OCI-LY1 (cell line): ENCODE results near the gene RAD51B.

Source experiments
- H2AFZ ChIP-seq: fragments of 200-600 bp; sonication (generic), shearing (Covaris generic); 2 replicates; pipeline ENCODE4 v1.6.0; 2014; ENCODE audit warnings: antibody characterized with exemption, mild to moderate bottlenecking, low read length
- H3F3A ChIP-seq: fragments of 200-600 bp; sonication (generic), shearing (Covaris generic); 2 replicates; pipeline ENCODE4 v1.6.0; 2014; ENCODE audit warnings: mild to moderate bottlenecking, antibody characterized with exemption, low read length, moderate library complexity; ENCODE audit not compliant: insufficient read depth
- H3K27ac ChIP-seq: fragments of 200-600 bp; sonication (generic); 2 replicates; pipeline ENCODE4 v1.5.1; 2014; ENCODE audit warnings: low read length, mixed run types, mild to moderate bottlenecking, low read depth; ENCODE audit not compliant: poor library complexity, severe bottlenecking
- H3K27me3 ChIP-seq: fragments of 200-600 bp; sonication (generic); 2 replicates; pipeline ENCODE4 v1.6.0; 2014; ENCODE audit warnings: antibody characterized with exemption, mild to moderate bottlenecking, low read length, moderate library complexity; ENCODE audit not compliant: insufficient read depth
- H3K36me3 ChIP-seq: fragments of 200-600 bp; sonication (generic); 2 replicates; pipeline ENCODE4 v1.6.1; 2014; ENCODE audit warnings: mild to moderate bottlenecking, antibody characterized with exemption, low read length, moderate library complexity, mixed read lengths; ENCODE audit not compliant: insufficient read depth
- H3K4me1 ChIP-seq: fragments of 200-600 bp; sonication (generic); 2 replicates; pipeline ENCODE4 v1.5.1; 2014; ENCODE audit warnings: mild to moderate bottlenecking, low read length, moderate library complexity; ENCODE audit not compliant: insufficient read depth, severe bottlenecking
- H3K4me2 ChIP-seq: fragments of 200-600 bp; sonication (generic), shearing (Covaris generic); 2 replicates; pipeline ENCODE4 v1.6.1; 2014; ENCODE audit warnings: low read length
- H3K4me3 ChIP-seq: fragments of 200-600 bp; sonication (generic); 2 replicates; pipeline ENCODE4 v1.5.1; 2014; ENCODE audit warnings: low read length, low read depth, mild to moderate bottlenecking, mixed read lengths; ENCODE audit not compliant: poor library complexity, severe bottlenecking
- H3K79me2 ChIP-seq: fragments of 200-600 bp; shearing (Covaris generic); 2 replicates; pipeline ENCODE4 v1.6.1; 2016; ENCODE audit warnings: mixed run types, low read length, mixed read lengths; ENCODE audit not compliant: insufficient read depth
- H3K9ac ChIP-seq: fragments of 200-600 bp; sonication (generic), shearing (Covaris generic); 2 replicates; pipeline ENCODE4 v1.6.1; 2014; ENCODE audit warnings: mild to moderate bottlenecking, low read length, mixed read lengths
- H3K9me2 ChIP-seq: fragments of 200-600 bp; sonication (generic), shearing (Covaris generic); 2 replicates; pipeline ENCODE4 v1.6.1; 2014; ENCODE audit warnings: low read depth, mild to moderate bottlenecking, low read length, mixed read lengths
- H3K9me3 ChIP-seq: fragments of 200-600 bp; shearing (Covaris generic); 2 replicates; pipeline ENCODE4 v1.6.1; 2014; ENCODE audit warnings: low read length, mixed read lengths
- H4K20me1 ChIP-seq: fragments of 200-600 bp; sonication (generic), shearing (Covaris generic); 2 replicates; pipeline ENCODE4 v1.6.0; 2016; ENCODE audit warnings: mild to moderate bottlenecking, low read length; ENCODE audit not compliant: insufficient read depth
- EZH2 ChIP-seq: fragments of 200-600 bp; sonication (generic), shearing (Covaris generic); IDR thresholded peaks from 2 replicates; pipeline ENCODE4 v1.8.0; 2017; ENCODE audit warnings: borderline replicate concordance, mixed run types, mild to moderate bottlenecking, antibody characterized with exemption, low read length, moderate library complexity, mixed read lengths
- TF ChIP-seq, protein P1 (sequence below): fragments of 200-600 bp; sonication (generic), shearing (Covaris generic); IDR thresholded peaks from 2 replicates; pipeline ENCODE4 v1.5.1; 2017; ENCODE audit warnings: mild to moderate bottlenecking, antibody characterized with exemption, low read length, moderate library complexity, mixed read lengths

RAD51B gene

DNA sequence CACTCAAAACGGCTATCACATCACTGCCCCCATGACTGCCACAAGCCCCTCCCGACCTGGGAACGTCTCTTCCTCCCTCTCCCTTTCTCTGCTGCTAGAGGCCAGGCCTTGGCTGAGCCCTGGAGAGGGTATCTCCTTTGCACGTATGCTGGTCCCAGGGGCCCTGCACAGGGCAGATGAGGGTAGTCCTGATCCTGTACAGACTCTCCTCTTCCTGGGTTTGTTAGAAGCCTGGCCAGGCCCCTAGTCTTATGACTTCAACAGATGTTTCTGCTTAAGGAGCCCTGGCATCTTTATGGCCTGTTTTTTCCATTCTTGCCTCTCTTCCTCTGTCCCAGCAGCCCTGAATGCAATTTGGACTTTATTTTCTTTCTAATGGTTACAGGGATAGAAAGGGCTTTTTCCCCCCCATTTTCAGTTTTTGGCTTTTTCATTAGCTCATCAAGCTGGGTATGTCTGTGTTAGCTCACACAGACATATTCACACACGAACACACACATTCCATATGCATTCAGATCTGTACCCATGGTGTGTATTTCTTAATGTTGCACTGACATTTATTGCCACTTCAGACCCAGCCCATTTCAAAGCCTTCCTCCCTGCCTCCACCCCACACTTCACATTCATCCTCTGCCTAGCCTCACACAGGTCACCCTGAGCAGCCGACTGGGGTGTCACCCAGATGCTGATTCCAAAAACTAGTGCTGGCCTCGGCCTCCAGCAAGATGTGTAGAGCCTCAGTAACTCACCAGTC lies 770.0 kb downstream of the RAD51B start:
- H3K4me2 ChIP-seq = no peak overlapping the region
- no peaks in the 10 kb centered on the region for H4K20me1 ChIP-seq
- no peaks in the 10 kb centered on the region for H3K9me2 ChIP-seq
- H3K4me3 ChIP-seq = no peak overlapping the region
- no peaks in the 10 kb centered on the region for H3K79me2 ChIP-seq
- no peaks in the 10 kb centered on the region for H3K36me3 ChIP-seq
- no peak overlapping the region for H3K27ac ChIP-seq
- H3K9ac ChIP-seq = no peak overlapping the region
- no peak overlapping the region for H2AFZ ChIP-seq
- H3K4me1 ChIP-seq = no peaks in the 10 kb centered on the region
- H3K9me3 ChIP-seq = no peaks in the 10 kb centered on the region
- TF ChIP-seq EZH2 = no peak
- TF ChIP-seq, protein P1, sequence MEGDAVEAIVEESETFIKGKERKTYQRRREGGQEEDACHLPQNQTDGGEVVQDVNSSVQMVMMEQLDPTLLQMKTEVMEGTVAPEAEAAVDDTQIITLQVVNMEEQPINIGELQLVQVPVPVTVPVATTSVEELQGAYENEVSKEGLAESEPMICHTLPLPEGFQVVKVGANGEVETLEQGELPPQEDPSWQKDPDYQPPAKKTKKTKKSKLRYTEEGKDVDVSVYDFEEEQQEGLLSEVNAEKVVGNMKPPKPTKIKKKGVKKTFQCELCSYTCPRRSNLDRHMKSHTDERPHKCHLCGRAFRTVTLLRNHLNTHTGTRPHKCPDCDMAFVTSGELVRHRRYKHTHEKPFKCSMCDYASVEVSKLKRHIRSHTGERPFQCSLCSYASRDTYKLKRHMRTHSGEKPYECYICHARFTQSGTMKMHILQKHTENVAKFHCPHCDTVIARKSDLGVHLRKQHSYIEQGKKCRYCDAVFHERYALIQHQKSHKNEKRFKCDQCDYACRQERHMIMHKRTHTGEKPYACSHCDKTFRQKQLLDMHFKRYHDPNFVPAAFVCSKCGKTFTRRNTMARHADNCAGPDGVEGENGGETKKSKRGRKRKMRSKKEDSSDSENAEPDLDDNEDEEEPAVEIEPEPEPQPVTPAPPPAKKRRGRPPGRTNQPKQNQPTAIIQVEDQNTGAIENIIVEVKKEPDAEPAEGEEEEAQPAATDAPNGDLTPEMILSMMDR = no peak
- H3F3A ChIP-seq = no peaks in the 10 kb centered on the region
- H3K27me3 ChIP-seq = no peaks in the 10 kb centered on the region; the same call in 1 of the 2 replicates

DNA sequence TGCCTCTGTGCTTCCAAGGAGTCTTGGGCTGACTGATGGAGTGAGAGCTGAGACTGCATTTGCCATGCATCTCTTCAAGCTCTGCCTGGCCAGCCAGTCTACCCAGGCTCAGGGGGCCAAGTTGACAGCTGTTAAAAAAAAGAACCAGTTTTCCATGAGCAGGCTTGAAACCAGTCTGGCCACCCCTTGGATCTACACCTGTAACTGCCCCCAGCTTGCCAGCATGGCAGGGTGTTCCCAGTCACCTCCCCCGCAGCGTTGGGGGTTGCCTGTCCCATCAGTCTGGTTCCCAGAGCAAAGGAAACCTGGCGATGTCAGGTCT lies 770.6 kb downstream of the RAD51B start:
- Histone ChIP-seq H3K9me2 (no peaks in the 10 kb centered on the region), H3K79me2 (no peaks in the 10 kb centered on the region), H3K4me1 (no peaks in the 10 kb centered on the region), H4K20me1 (no peaks in the 10 kb centered on the region), H3K9ac (no peak overlapping the region), H3K27ac (no peak overlapping the region), H3K9me3 (no peaks in the 10 kb centered on the region), H2AFZ (no peak overlapping the region), H3K27me3 (no peaks in the 10 kb centered on the region; the same call in 1 of the 2 replicates), H3K4me2 (no peak overlapping the region), H3K36me3 (no peaks in the 10 kb centered on the region), H3K4me3 (no peak overlapping the region), H3F3A (no peaks in the 10 kb centered on the region)
- TF ChIP-seq EZH2 = no peak
- TF ChIP-seq, protein P1 = no peak

DNA sequence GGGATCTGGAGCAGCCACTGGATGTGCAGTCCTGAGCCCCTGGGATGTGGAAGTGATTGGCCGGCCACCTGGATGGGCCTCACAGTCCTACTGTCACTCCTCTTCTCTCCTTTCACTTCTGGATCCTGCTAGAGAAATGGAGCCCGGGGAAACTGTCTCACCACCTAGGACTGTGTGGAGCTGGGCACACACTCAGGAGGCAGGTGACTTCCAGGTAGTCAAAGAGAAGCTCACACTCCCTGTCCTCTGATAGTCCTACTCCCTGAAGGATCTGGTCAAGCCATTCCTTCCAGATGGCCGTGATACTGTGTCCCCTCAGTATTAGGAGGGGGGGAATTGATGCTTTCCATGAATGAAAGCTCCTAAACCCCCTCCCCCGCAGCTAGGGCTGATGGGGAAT lies 772.2 kb downstream of the RAD51B start:
- Histone ChIP-seq H3K27me3 (no peaks in the 10 kb centered on the region; the same call in 1 of the 2 replicates), H3K9me3 (no peaks in the 10 kb centered on the region), H3K4me2 (no peak overlapping the region), H3K36me3 (no peaks in the 10 kb centered on the region), H2AFZ (no peak overlapping the region), H3K79me2 (no peaks in the 10 kb centered on the region), H3K4me3 (no peak overlapping the region), H3K9ac (no peak overlapping the region), H3K27ac (no peak overlapping the region), H3K4me1 (no peaks in the 10 kb centered on the region), H4K20me1 (no peaks in the 10 kb centered on the region), H3K9me2 (no peaks in the 10 kb centered on the region), H3F3A (no peaks in the 10 kb centered on the region)
- TF ChIP-seq, protein P1 = no peak
- no peak for TF ChIP-seq EZH2
